Smooth muscle cell (in vitro differentiated cells): ENCODE results near the gene ANKS1A. TPM values are rescaled to one million over a fixed set of nuclear protein-coding genes. Genes with fewer than 3 reads are reported as not detected.
"Not testable (repeated sequence)": the region's sequence is repeated elsewhere in the genome, so short reads cannot be mapped to it uniquely, and the experiment has no call there.

ENCODE experiments used
- DNase-seq: peaks from one replicate; lab custom pipeline; 2025; ENCODE audit not compliant: unreplicated experiment; lab: John Stamatoyannopoulos, UW
- H2AFZ ChIP-seq: fragments of 200-600 bp; sonication (generic); 2 replicates; pipeline ENCODE4 v1.6.0; 2016; ENCODE audit warnings: antibody characterized with exemption, low read depth, mild to moderate bottlenecking
- H3F3A ChIP-seq: fragments of 200-600 bp; sonication (generic); 2 replicates; pipeline ENCODE4 v1.6.0; 2017; ENCODE audit warnings: antibody characterized with exemption, low read depth
- H3K27ac ChIP-seq: fragments of 200-600 bp; sonication (generic); 2 replicates; pipeline ENCODE4 v1.5.1; 2016; ENCODE audit warnings: low read depth, mild to moderate bottlenecking
- H3K27me3 ChIP-seq: fragments of 200-600 bp; sonication (generic); 2 replicates; pipeline ENCODE4 v1.6.1; 2016; ENCODE audit warnings: low read depth, mild to moderate bottlenecking
- H3K36me3 ChIP-seq: fragments of 200-600 bp; sonication (generic); 2 replicates; pipeline ENCODE4 v1.5.1; 2016; ENCODE audit warnings: low read depth
- H3K4me1 ChIP-seq: fragments of 200-600 bp; sonication (generic); 2 replicates; pipeline ENCODE4 v1.5.1; 2016; ENCODE audit warnings: low read depth
- H3K4me2 ChIP-seq: fragments of 200-600 bp; sonication (generic); 2 replicates; pipeline ENCODE4 v1.6.0; 2016; ENCODE audit warnings: mild to moderate bottlenecking
- H3K4me3 ChIP-seq: fragments of 200-600 bp; sonication (generic); 2 replicates; pipeline ENCODE4 v1.5.1; 2016; ENCODE audit warnings: mild to moderate bottlenecking
- H3K79me2 ChIP-seq: fragments of 200-600 bp; sonication (generic); 2 replicates; pipeline ENCODE4 v1.6.0; 2016; ENCODE audit warnings: low read depth, mild to moderate bottlenecking
- H3K9ac ChIP-seq: fragments of 200-600 bp; sonication (generic); 2 replicates; pipeline ENCODE4 v1.6.0; 2016; ENCODE audit warnings: low read depth
- H3K9me3 ChIP-seq: fragments of 200-600 bp; sonication (generic); replicated peaks from 2 replicates; pipeline ENCODE4 v1.5.1; 2016; ENCODE audit warnings: low read depth
- H4K20me1 ChIP-seq: fragments of 200-600 bp; sonication (generic); 2 replicates; pipeline ENCODE4 v1.6.0; 2016; ENCODE audit warnings: low read depth
- WGBS: methylation state at CpG from one replicate; pipeline ENCODE4 v1.1.7; 2016; ENCODE audit warnings: low lambda C conversion rate; 5-methylcytosine and 5-hydroxymethylcytosine counted together
- polyA plus RNA-seq: library from polyadenylated mRNA; unstranded; fragments of >200 nt; fragmentation: Nextera tagmentation; extraction: Ambion mirVana; gene quantifications from 2 replicates; pipeline ENCODE4 v1.2.1, GENCODE V29; 2016
- total RNA-seq: library from RNA; depleted of rRNA; stranded (reverse); fragments of >200 nt; gene quantifications from 2 replicates; pipeline ENCODE4 v1.2.3, GENCODE V29; 2014
- TF ChIP-seq, protein P1 (sequence below): fragments of 200-600 bp; sonication (generic); IDR thresholded peaks from 2 replicates; pipeline ENCODE4 v1.5.1; 2017; ENCODE audit warnings: borderline replicate concordance, mild to moderate bottlenecking, antibody characterized with exemption; ENCODE audit not compliant: insufficient read depth, poor library complexity, severe bottlenecking

Gene ANKS1A
- total and polyA plus RNA-seq, 2 experiments from 2014 or later: 28.9 to 39.2 TPM

DNA sequence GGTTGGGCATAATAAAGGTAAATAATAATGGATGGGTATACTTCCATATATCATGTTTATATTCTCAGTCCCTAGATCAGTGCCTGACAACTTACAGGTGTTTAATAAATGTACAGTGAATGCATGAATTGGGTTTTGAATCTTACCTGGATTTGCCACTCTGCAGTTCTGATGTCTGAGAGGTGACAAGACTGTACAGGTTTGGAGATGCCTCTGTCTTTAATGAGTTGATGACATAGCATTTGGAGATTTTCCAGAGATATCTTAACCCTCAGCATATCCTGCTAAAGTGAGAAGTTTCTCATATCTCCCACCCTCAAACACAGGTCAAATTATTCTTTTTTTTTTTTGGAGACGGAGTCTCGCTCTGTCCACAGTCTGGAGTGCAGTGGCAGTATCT is 2.2 kb downstream of the ANKS1A start:
- H3K9me3 ChIP-seq: no peaks in the 10 kb centered on the region
- H4K20me1 ChIP-seq: peaks cover 60% of the 10 kb centered on the region
- H3K27me3 ChIP-seq: no peaks in the 10 kb centered on the region
- no peak for DNase-seq
- 86% methylated on average over 2 of the region's 2 CpGs for WGBS
- no peak overlapping the region for H3K27ac ChIP-seq
- TF ChIP-seq, protein P1, sequence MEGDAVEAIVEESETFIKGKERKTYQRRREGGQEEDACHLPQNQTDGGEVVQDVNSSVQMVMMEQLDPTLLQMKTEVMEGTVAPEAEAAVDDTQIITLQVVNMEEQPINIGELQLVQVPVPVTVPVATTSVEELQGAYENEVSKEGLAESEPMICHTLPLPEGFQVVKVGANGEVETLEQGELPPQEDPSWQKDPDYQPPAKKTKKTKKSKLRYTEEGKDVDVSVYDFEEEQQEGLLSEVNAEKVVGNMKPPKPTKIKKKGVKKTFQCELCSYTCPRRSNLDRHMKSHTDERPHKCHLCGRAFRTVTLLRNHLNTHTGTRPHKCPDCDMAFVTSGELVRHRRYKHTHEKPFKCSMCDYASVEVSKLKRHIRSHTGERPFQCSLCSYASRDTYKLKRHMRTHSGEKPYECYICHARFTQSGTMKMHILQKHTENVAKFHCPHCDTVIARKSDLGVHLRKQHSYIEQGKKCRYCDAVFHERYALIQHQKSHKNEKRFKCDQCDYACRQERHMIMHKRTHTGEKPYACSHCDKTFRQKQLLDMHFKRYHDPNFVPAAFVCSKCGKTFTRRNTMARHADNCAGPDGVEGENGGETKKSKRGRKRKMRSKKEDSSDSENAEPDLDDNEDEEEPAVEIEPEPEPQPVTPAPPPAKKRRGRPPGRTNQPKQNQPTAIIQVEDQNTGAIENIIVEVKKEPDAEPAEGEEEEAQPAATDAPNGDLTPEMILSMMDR: no peak
- H3K4me1 ChIP-seq: peaks cover 19% of the 10 kb centered on the region
- H3K79me2 ChIP-seq: peaks cover 79% of the 10 kb centered on the region
- H2AFZ ChIP-seq: no peak overlapping the region
- peak overlapping the region; percentile 96 for H3K4me2 ChIP-seq
- H3F3A ChIP-seq: no peaks in the 10 kb centered on the region
- no peak overlapping the region for H3K9ac ChIP-seq
- no peaks in the 10 kb centered on the region for H3K36me3 ChIP-seq
- H3K4me3 ChIP-seq: no peak overlapping the region

DNA sequence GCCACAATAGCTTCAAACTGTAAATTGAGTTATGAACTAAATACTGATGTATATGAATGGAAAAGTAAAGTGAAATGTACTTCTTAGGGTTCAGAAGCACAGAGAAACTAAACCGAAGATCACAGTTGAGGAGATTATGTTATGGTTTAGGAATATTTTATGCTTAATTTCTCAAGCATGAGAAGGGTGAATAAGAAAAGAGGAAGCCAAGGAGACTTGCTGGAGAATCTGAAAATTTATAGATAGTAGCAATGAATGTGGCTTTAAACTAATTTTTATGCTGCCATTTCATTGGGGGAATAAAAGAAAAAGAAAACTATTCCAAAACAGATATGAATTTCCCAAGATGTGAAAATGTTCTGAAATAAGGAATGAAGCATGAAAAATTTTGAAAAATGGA is 5.6 kb downstream of the ANKS1A start:
- Histone ChIP-seq H3K9ac (no peak overlapping the region), H2AFZ (no peak overlapping the region), H3K4me3 (no peak overlapping the region), H3K4me2 (no peak overlapping the region), H3K27ac (no peak overlapping the region), H3K27me3 (no peaks in the 10 kb centered on the region), H4K20me1 (peaks cover 91% of the 10 kb centered on the region), H3K36me3 (no peaks in the 10 kb centered on the region), H3K9me3 (no peaks in the 10 kb centered on the region), H3K4me1 (peaks cover 12% of the 10 kb centered on the region), H3F3A (no peaks in the 10 kb centered on the region), H3K79me2 (peaks cover 87% of the 10 kb centered on the region)
- no peak for DNase-seq
- TF ChIP-seq, protein P1: no peak
- WGBS: 97% methylated on average over 1 of the region's 1 CpG

DNA sequence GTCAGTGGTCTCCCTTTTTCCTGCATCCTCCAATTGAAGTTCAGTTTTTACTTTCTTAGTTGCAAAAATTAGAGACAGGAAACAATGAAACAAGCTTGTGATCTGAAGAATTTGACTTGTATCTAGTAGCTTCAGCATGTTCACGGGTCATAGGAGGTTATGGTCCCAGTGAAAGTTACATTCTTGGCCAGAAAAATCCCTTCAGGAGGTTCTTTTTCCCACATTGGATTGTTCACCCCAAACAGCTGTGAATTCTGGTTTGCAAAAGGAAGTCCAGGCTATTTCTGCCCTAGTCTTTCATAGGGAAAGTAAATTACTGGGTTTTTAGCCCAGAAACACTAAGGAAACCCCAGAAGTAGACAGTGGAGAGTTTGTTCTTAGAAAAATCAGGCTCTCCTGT is 8.1 kb downstream of the ANKS1A start:
- H4K20me1 ChIP-seq: peaks cover 95% of the 10 kb centered on the region
- no peaks in the 10 kb centered on the region for H3F3A ChIP-seq
- DNase-seq: no peak
- H3K36me3 ChIP-seq: no peaks in the 10 kb centered on the region
- H3K27ac ChIP-seq: no peak overlapping the region
- no peaks in the 10 kb centered on the region for H3K4me1 ChIP-seq
- peaks cover 67% of the 10 kb centered on the region for H3K79me2 ChIP-seq
- no peak overlapping the region for H3K9ac ChIP-seq
- no peak overlapping the region for H3K4me2 ChIP-seq
- no peaks in the 10 kb centered on the region for H3K9me3 ChIP-seq
- WGBS: 89% methylated on average over 1 of the region's 1 CpG
- no peak overlapping the region for H2AFZ ChIP-seq
- H3K27me3 ChIP-seq: no peaks in the 10 kb centered on the region
- no peak overlapping the region for H3K4me3 ChIP-seq
- TF ChIP-seq, protein P1: no peak

DNA sequence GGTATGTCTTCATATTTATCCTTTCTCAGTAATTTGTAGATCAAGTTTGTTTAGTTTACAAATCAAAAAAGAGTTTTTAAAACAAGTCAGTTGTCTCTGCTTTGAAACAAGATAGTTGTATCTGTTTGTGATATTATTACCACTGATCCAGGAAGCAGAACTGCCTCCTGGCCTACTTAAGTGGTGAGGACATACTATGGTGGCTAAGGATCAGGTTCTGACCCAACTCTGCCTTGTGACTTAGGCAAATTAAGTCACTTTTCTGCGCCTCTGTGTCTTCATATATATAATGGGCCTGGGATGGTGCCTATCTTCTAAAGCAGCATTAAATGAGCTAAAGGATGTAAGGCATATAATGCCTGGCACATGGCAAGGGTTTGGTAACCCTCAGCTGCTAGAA is 8.7 kb downstream of the ANKS1A start:
- TF ChIP-seq, protein P1: no peak
- WGBS: 98% methylated on average over 1 of the region's 1 CpG

DNA sequence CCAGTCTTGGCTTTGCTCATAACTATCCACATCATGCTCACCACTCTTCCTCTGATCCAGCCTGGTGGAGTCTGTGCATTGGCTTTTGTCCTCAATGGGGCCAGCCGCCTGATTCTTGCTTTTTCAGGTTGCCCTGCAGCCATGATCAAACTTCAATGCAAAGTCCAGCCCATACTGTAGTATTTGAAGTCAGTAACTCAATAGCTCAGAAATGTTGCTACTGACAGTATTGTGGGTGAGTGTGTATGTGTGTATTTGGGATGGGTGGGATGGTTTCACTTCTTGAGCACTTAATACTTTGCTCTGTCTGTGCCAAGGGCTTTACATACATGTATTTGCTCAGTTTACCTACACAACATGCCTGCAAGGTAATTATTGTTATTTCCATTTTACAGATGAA is 10.7 kb downstream of the ANKS1A start:
- not testable (repeated sequence) for H3K27ac ChIP-seq, H3K27me3 ChIP-seq, H3F3A ChIP-seq, H3K9ac ChIP-seq, H3K36me3 ChIP-seq, H3K4me3 ChIP-seq, H2AFZ ChIP-seq, H3K9me3 ChIP-seq, DNase-seq, H3K4me2 ChIP-seq, H3K4me1 ChIP-seq
- peaks cover 88% of the 10 kb centered on the region for H4K20me1 ChIP-seq
- H3K79me2 ChIP-seq: peaks cover 58% of the 10 kb centered on the region
- 91% methylated on average over 1 of the region's 1 CpG for WGBS

More for the DNA sequence above, 8.7 kb downstream of the ANKS1A start:
- H3K4me1 ChIP-seq: no peaks in the 10 kb centered on the region
- no peak overlapping the region for H3K27ac ChIP-seq
- H3K27me3 ChIP-seq: no peaks in the 10 kb centered on the region
- no peak overlapping the region for H2AFZ ChIP-seq
- H3F3A ChIP-seq: no peaks in the 10 kb centered on the region
- H3K9me3 ChIP-seq: no peaks in the 10 kb centered on the region
- peaks cover 95% of the 10 kb centered on the region for H4K20me1 ChIP-seq
- no peak overlapping the region for H3K4me3 ChIP-seq
- H3K79me2 ChIP-seq: peaks cover 67% of the 10 kb centered on the region
- no peak overlapping the region for H3K4me2 ChIP-seq
- H3K36me3 ChIP-seq: no peaks in the 10 kb centered on the region
- no peak overlapping the region for H3K9ac ChIP-seq
- no peak for DNase-seq
